ENCODE measurements around the gene ALDH1L1. TPM values are rescaled to one million over a fixed set of nuclear protein-coding genes. Genes with fewer than 3 reads are reported as not detected.
A peak's percentile ranks its signal among the peaks of the same experiment; 100 is the strongest.

Gene ALDH1L1
- total and polyA plus RNA-seq, 8 donors: 1.4 to 17.4 (median 5.2) TPM

DNA sequence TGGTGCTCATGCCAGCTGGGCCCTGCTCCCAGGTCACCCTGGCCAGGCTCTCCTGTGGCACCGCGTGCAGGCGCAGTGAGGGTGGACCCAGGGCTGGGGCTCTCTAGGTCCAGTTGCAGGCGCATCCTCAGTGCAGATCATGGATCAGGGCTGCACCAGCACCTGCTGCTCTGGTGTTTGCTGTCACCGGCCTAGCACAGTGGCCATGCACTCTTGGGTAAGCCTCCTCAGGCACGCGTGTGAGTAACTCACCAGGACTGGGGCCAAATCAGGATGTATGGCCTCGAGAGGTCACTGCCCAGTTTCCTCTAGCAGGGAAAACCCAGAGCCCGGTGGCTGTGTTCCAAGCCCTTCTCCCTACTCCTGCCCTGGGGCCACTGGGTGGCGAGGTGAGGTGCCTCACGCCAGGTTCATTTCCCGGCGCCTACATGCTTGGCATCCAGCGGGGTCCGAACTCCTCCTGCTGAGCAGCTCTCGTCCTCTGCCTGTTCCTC, 50.9 kb downstream of the ALDH1L1 start:
- peaks cover 6 to 20% (median 19%) of the 10 kb centered on the region in 4 donors for H3K4me1 ChIP-seq
- no peaks in the 10 kb centered on the region for H3K9me3 ChIP-seq
- H3K4me3 ChIP-seq: no peak overlapping the region
- H3K27me3 ChIP-seq: no peaks in the 10 kb centered on the region
- WGBS, 5 donors: 27 to 51% (median 36%) methylated on average over 11 to 16 of the region's 16 CpGs
- intact Hi-C loops (cut with DNase I; ENCODE audit: low total_unique reads): loop anchor here (10.0 kb wide), 1 partner anchor 265 kb away; the partner anchor contains the start of gene CFAP100
- H3K36me3 ChIP-seq: no peaks in the 10 kb centered on the region
- peak overlapping the region; percentile 15 to 77 (median 29) for H3K27ac ChIP-seq
- no peak for TF ChIP-seq POLR2A (IDR thresholded peaks at IDR 0.05)
- peak in 1 of 3 donors; percentile 64 for TF ChIP-seq POLR2AphosphoS5 (IDR thresholded peaks at IDR 0.05)
- no peak for TF ChIP-seq CTCF (IDR thresholded peaks at IDR 0.05)
- no peak for TF ChIP-seq EP300 (IDR thresholded peaks at IDR 0.05)
- peak; percentile 28 to 86 for DNase-seq

DNA sequence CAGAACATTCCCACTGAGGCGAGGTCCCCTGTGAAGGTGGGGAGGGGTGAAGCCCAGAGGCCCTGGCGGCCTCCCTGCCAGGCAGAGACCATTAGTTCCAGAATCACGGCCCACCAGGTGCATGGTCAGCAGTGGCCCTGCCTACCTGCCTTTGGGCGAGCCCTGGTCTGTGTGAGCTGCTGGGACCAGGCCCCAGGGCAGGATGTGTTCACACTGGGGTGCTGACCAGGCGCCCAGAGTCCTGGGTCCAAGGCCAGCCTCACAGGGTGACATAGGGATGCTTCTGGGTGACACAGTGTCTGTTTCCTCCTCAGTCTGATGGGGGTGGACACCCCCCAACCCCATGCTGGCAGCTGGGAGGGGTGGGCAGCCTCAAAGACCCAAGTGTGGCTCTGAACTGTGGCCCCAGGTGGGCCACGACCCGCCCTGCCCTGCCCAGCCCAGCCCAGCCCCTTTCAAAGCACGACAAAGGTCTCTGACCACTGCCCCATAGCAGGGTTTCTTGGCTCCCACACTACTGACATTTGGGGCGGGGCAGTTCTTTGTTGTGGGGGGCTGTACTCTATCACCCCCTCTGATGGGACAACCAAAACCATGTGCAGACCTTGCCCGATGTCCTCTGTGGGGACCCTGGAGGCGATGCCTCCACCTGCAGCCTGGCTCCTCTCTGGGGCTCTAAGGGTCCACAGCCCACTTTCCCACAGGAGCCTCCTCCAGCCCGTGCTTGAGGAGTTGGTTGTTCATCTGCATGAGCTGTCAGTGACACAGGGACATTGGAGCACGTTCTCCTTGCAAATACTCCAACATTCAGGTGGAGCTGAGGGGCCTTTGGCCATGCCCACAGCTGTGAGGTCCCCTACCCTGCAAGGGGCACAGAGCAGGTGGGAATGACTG, 51.6 kb downstream of the ALDH1L1 start:
- peak in 1 of 2 donors; percentile 11 for DNase-seq
- Histone ChIP-seq H3K27ac (peak overlapping the region in 1 of 5 donors; percentile 66), H3K4me3 (no peak overlapping the region), H3K9me3 (no peaks in the 10 kb centered on the region), H3K36me3 (no peaks in the 10 kb centered on the region), H3K27me3 (no peaks in the 10 kb centered on the region), H3K4me1 (peaks cover 6 to 20% (median 16%) of the 10 kb centered on the region in 4 donors)
- intact Hi-C loops (cut with DNase I; ENCODE audit: low total_unique reads): loop anchor here (10.0 kb wide), 1 partner anchor 266 kb away; the partner anchor contains the start of gene CFAP100
- WGBS, 5 donors: 67 to 87% (median 79%) methylated on average over 4 to 13 of the region's 13 CpGs
- TF ChIP-seq CTCF (IDR thresholded peaks at IDR 0.05) (no peak), POLR2AphosphoS5 (IDR thresholded peaks at IDR 0.05) (no peak), EP300 (IDR thresholded peaks at IDR 0.05) (no peak), POLR2A (IDR thresholded peaks at IDR 0.05) (no peak)

- Histone ChIP-seq H3K4me1 (peaks cover 6 to 20% (median 16%) of the 10 kb centered on the region in 4 donors), H3K4me3 (no peak overlapping the region), H3K9me3 (no peaks in the 10 kb centered on the region), H3K27me3 (no peaks in the 10 kb centered on the region), H3K36me3 (no peaks in the 10 kb centered on the region), H3K27ac (no peak overlapping the region)
- DNase-seq: peak in 1 of 2 donors; percentile 18
- intact Hi-C loops (cut with DNase I; ENCODE audit: low total_unique reads): loop anchor here (10.0 kb wide), 1 partner anchor 267 kb away; the partner anchor contains the start of gene CFAP100
- TF ChIP-seq EP300 (IDR thresholded peaks at IDR 0.05): no peak
- WGBS, 5 donors: 79 to 89% (median 81%) methylated on average over 7 of the region's 7 CpGs
These were observed 52.5 kb downstream of the ALDH1L1 start for GRCh38 chr3:126127904-126128303.

- no peaks in the 10 kb centered on the region for H3K27me3 ChIP-seq
- intact Hi-C loops (cut with DNase I; ENCODE audit: low total_unique reads): loop anchor here (10.0 kb wide), 1 partner anchor 267 kb away; the partner anchor contains the start of gene CFAP100
- no peak for TF ChIP-seq CTCF (IDR thresholded peaks at IDR 0.05)
- no peak for TF ChIP-seq EP300 (IDR thresholded peaks at IDR 0.05)
- no peak for TF ChIP-seq POLR2AphosphoS5 (IDR thresholded peaks at IDR 0.05)
- no peak for TF ChIP-seq POLR2A (IDR thresholded peaks at IDR 0.05)
- H3K27ac ChIP-seq: no peak overlapping the region
- H3K9me3 ChIP-seq: no peaks in the 10 kb centered on the region
- WGBS, 5 donors: 83 to 95% (median 91%) methylated on average over 9 to 10 of the region's 10 CpGs
- DNase-seq: peak in 1 of 2 donors; percentile 9
- H3K36me3 ChIP-seq: no peaks in the 10 kb centered on the region
- H3K4me1 ChIP-seq: peaks cover 6 to 20% (median 16%) of the 10 kb centered on the region in 4 donors
- no peak overlapping the region for H3K4me3 ChIP-seq
These were observed 52.9 kb downstream of the ALDH1L1 start for GRCh38 chr3:126127452-126127851.

Measured in stomach (tissue), 9 donors.